Esophagus squamous epithelium (tissue), 5 donors: ENCODE results near the gene COL9A1. TPM values are rescaled to one million over a fixed set of nuclear protein-coding genes. Genes with fewer than 3 reads are reported as not detected.

ENCODE experiments used
- DNase-seq: peaks from one replicate; lab custom pipeline; 2025; lab: John Stamatoyannopoulos, UW
- H3K27ac ChIP-seq, 4 donors: fragments of 200-600 bp; sonication (generic); one replicate each; pipeline ENCODE4 v1.5.1; 2016 to 2019; ENCODE audit warnings: mild to moderate bottlenecking in 1 of 4
- H3K27me3 ChIP-seq, 4 donors: fragments of 200-600 bp; sonication (generic); 1 replicate in 3 of 4; 2 replicates in 1 of 4; pipeline versions ENCODE4 v1.5.1 to v1.6.0; 2017 to 2021; ENCODE audit warnings: antibody characterized with exemption in 1 of 4
- H3K36me3 ChIP-seq, 3 donors: fragments of 200-600 bp; sonication (generic); one replicate each; pipeline ENCODE4 v1.5.1; 2016 to 2019
- H3K4me1 ChIP-seq, 3 donors: fragments of 200-600 bp; sonication (generic); one replicate each; pipeline ENCODE4 v1.5.1; 2017 to 2019
- H3K4me3 ChIP-seq, 4 donors: fragments of 200-600 bp; sonication (generic); 1 replicate in 3 of 4; 2 replicates in 1 of 4; pipeline ENCODE4 v1.5.1; 2016 to 2019; ENCODE audit warnings: mild to moderate bottlenecking in 2 of 4, moderate library complexity in 1 of 4
- H3K9me3 ChIP-seq, 3 donors: fragments of 200-600 bp; sonication (generic); one replicate each; pipeline ENCODE4 v1.5.1; 2016 to 2019
- POLR2A ChIP-seq, 4 donors: fragments of 450-650 bp; IDR thresholded peaks; one replicate each; pipeline ENCODE4 v1.6.1; 2017; ENCODE audit warnings: antibody characterized with exemption in 4 of 4, mild to moderate bottlenecking in 4 of 4, moderate library complexity in 3 of 4
- WGBS, 2 donors: methylation state at CpG; one replicate each; pipeline ENCODE4 v1.1.5; 2018; 5-methylcytosine and 5-hydroxymethylcytosine counted together
- intact Hi-C: fragments of 100-400 bp; cut with DNase I; formaldehyde crosslinking; loops from one replicate; pipeline ENCODE4 v1.15.0; 2022
- total RNA-seq, 4 donors: library from RNA; depleted of rRNA; stranded (reverse); fragments of >200 nt; gene quantifications; one replicate each; pipeline ENCODE4 v1.1.0, GENCODE V29; 2016
- TF ChIP-seq, protein P1 (sequence below), 6 experiments: fragments of 450-650 bp in 4 of 6; fragments of 200-600 bp in 2 of 6; sonication (generic) in 2 of 6; IDR thresholded peaks; one replicate each; pipeline ENCODE4 v1.5.1; 2016 to 2019; ENCODE audit warnings: antibody characterized with exemption in 6 of 6, mild to moderate bottlenecking in 4 of 6, moderate library complexity in 4 of 6
- donor health status: DM: yes; HTN: yes; CAD: no.

Gene COL9A1
- total RNA-seq, 4 donors from 2014 or later = 0.57 TPM; not detected in 3

DNA sequence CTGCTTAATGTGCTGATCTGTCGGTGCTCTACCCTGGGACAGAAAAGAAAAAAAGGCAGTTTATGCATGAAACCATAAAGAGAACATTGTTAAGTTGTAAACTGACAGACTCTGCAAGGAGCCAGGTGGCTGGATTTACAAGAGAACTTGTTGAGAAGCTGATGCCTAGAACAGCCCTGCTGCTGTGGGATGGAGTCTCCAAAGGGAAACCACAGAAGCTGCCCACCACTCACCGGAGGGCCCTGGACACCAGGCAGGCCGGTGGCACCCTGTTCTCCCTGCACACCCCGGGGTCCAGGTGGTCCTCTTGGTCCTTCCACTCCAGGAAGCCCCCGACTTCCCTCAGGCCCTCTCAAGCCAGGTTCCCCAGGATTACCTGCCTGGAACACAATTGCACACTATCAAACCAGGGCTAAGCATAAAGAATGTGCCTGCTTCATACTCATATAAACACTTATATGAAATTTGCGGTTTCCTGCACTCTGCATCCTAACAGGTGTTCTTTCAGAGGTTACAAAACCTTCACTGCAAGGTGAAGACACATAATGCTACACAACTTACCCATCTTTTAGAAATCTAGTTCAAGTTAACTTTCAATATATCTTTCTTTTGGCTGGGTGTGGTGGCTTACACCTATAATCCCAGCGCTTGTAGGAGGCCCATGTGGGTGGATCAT is 68.2 kb downstream of the COL9A1 start:
- Histone ChIP-seq H3K36me3 (no peaks in the 10 kb centered on the region), H3K4me1 (no peaks in the 10 kb centered on the region), H3K9me3 (no peaks in the 10 kb centered on the region), H3K27me3 (no peaks in the 10 kb centered on the region), H3K27ac (no peak overlapping the region), H3K4me3 (no peak overlapping the region)
- 73 to 81% methylated on average over 5 to 7 of the region's 7 CpGs for WGBS, 2 donors
- no peak for DNase-seq
- intact Hi-C loops = no loop called here
- TF ChIP-seq, protein P1, sequence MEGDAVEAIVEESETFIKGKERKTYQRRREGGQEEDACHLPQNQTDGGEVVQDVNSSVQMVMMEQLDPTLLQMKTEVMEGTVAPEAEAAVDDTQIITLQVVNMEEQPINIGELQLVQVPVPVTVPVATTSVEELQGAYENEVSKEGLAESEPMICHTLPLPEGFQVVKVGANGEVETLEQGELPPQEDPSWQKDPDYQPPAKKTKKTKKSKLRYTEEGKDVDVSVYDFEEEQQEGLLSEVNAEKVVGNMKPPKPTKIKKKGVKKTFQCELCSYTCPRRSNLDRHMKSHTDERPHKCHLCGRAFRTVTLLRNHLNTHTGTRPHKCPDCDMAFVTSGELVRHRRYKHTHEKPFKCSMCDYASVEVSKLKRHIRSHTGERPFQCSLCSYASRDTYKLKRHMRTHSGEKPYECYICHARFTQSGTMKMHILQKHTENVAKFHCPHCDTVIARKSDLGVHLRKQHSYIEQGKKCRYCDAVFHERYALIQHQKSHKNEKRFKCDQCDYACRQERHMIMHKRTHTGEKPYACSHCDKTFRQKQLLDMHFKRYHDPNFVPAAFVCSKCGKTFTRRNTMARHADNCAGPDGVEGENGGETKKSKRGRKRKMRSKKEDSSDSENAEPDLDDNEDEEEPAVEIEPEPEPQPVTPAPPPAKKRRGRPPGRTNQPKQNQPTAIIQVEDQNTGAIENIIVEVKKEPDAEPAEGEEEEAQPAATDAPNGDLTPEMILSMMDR (IDR thresholded peaks at IDR 0.05) = no peak
- no peak for TF ChIP-seq POLR2A (IDR thresholded peaks at IDR 0.05)

DNA sequence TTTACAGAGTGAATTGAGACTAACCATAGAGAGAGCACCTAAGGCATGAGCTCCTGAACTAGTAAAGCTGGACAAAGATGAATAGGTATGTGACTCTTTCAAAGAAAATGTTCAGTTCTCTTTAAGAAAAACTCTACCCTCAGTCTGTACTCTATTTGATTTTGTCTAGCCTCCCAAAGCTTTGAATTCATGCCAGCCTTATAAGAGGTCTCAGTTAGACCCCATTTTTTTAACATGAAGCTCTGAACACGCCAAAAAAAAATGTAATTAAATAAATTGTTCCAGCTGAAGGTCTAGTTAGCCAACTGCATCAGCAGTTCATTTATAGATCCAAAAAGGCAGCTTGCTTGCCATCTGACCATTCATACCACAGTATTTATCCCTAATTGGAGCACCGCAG is 71.6 kb downstream of the COL9A1 start:
- Histone ChIP-seq H3K36me3 (no peaks in the 10 kb centered on the region), H3K4me3 (no peak overlapping the region), H3K27me3 (no peaks in the 10 kb centered on the region), H3K4me1 (no peaks in the 10 kb centered on the region), H3K9me3 (no peaks in the 10 kb centered on the region), H3K27ac (no peak overlapping the region)
- WGBS, 2 donors = 59 to 72% methylated on average over 2 of the region's 2 CpGs
- DNase-seq = no peak
- TF ChIP-seq, protein P1 (IDR thresholded peaks at IDR 0.05) = no peak
- no peak for TF ChIP-seq POLR2A (IDR thresholded peaks at IDR 0.05)
- intact Hi-C loops = no loop called here

DNA sequence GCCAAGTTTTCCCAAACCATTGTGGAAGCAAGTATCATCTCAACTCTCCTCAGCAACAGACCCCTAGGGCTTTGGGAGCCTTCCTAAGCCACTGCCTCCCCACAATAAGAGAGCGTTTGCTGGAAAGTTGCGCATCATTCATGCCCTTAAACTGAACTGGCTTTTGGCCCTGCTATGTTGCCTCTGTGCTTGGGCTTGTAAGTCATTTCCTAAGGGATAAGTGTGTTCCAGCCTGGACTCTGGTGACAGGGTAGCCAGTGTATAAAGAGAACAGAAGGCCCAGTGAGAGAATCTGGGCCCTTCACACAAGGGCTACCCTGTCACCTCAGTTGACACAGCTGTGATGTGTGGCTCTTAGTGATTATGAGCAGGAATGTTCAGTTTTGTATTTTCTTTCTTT is 77.8 kb downstream of the COL9A1 start:
- Histone ChIP-seq H3K9me3 (no peaks in the 10 kb centered on the region), H3K4me1 (peaks cover 0 to 17% (median 0%) of the 10 kb centered on the region in 3 donors), H3K4me3 (no peak overlapping the region), H3K27ac (no peak overlapping the region), H3K27me3 (no peaks in the 10 kb centered on the region), H3K36me3 (no peaks in the 10 kb centered on the region)
- no peak for TF ChIP-seq POLR2A (IDR thresholded peaks at IDR 0.05)
- TF ChIP-seq, protein P1 (IDR thresholded peaks at IDR 0.05) = no peak
- 63 to 68% methylated on average over 2 of the region's 2 CpGs for WGBS, 2 donors
- no peak for DNase-seq
- intact Hi-C loops = no loop called here

DNA sequence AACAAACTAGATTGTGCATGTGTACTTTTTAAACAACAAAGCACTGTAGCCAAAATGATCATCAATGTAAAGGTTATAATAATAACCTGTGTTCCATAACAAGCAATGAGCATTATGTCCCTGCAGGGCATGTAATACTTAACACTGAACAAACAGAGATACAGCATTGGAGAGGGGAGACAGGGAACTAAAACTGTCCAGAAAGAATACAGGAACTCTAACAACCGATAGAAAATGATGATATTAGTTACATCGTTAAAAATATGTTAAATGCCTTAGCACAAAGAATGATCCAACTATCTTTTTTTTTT is 80.5 kb downstream of the COL9A1 start:
- no peaks in the 10 kb centered on the region for H3K9me3 ChIP-seq
- DNase-seq = no peak
- intact Hi-C loops = no loop called here
- TF ChIP-seq, protein P1 (IDR thresholded peaks at IDR 0.05) = no peak
- no peak for TF ChIP-seq POLR2A (IDR thresholded peaks at IDR 0.05)
- peaks cover 0 to 3% (median 0%) of the 10 kb centered on the region in 4 donors for H3K27me3 ChIP-seq
- H3K36me3 ChIP-seq = no peaks in the 10 kb centered on the region
- peaks cover 0 to 17% (median 0%) of the 10 kb centered on the region in 3 donors for H3K4me1 ChIP-seq
- no peak overlapping the region for H3K27ac ChIP-seq
- 36 to 38% methylated on average over 2 of the region's 2 CpGs for WGBS, 2 donors
- H3K4me3 ChIP-seq = no peak overlapping the region

DNA sequence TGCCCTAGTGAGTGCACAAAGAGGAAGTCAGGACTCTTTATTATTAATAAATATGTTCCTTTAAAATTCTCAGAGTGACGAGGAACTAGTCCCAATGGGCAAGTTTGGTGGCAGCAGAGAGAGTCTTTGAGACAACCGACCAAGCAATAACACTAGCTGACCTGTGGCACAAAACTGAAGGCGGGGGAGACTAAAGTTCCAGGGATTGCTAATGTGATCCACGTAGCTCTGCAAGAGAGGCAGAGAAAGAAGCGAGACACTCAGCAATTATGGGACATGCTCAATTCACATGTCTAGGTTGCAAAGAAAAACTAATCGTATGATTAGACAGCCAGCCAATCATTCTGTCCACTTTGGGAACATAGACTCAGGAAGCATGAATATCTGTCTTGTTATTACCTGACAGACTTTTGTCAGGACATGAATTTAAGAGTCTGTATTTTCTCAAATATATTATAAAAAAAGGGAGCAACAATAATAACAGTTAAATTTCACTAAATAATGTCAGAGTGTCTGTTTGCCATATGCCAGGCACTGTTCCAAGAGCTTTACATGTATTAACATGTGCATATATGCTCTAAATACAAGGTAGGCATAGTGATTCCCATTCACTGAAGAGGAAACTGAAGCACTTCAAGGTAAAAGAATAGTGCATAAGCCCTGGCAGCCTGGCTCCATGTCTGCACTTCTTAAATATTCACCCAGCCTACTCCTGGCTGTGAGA is 81.0 kb downstream of the COL9A1 start:
- DNase-seq = no peak
- H3K27ac ChIP-seq = no peak overlapping the region

More for the DNA sequence above, 81.0 kb downstream of the COL9A1 start:
- Histone ChIP-seq H3K4me3 (no peak overlapping the region), H3K9me3 (no peaks in the 10 kb centered on the region), H3K4me1 (peaks cover 0 to 17% (median 0%) of the 10 kb centered on the region in 3 donors), H3K27me3 (peaks cover 0 to 3% (median 0%) of the 10 kb centered on the region in 4 donors), H3K36me3 (no peaks in the 10 kb centered on the region)
- TF ChIP-seq, protein P1 (IDR thresholded peaks at IDR 0.05) = no peak
- no peak for TF ChIP-seq POLR2A (IDR thresholded peaks at IDR 0.05)
- intact Hi-C loops = no loop called here
- 19 to 50% methylated on average over 6 of the region's 6 CpGs for WGBS, 2 donors
